Muscle layer of colon (tissue), 2 donors: ENCODE measurements around the gene ZDHHC11B.
"Not testable (repeated sequence)": the region's sequence is repeated elsewhere in the genome, so short reads cannot be mapped to it uniquely, and the experiment has no call there.

ENCODE experiments used
- H3K27ac ChIP-seq: one replicate; pipeline ENCODE4 v1.7.0; 2013; ENCODE audit warnings: low read depth, mild to moderate bottlenecking, low read length, moderate library complexity
- H3K27me3 ChIP-seq, 2 donors: one replicate each; pipeline ENCODE4 v1.7.0; 2013; ENCODE audit warnings: low read length in 2 of 2, mild to moderate bottlenecking in 2 of 2; ENCODE audit not compliant: insufficient read depth in 2 of 2, control insufficient read depth in 1 of 2
- H3K36me3 ChIP-seq: one replicate; pipeline ENCODE4 v1.7.0; 2013; ENCODE audit warnings: mild to moderate bottlenecking, low read length; ENCODE audit not compliant: insufficient read depth
- H3K4me1 ChIP-seq: one replicate; pipeline ENCODE4 v1.7.0; 2013; ENCODE audit warnings: mild to moderate bottlenecking, low read length; ENCODE audit not compliant: insufficient read depth
- H3K4me3 ChIP-seq, 2 donors: one replicate each; pipeline ENCODE4 v1.7.0; 2013; ENCODE audit warnings: low read length in 2 of 2, low read depth in 1 of 2, mild to moderate bottlenecking in 1 of 2, moderate library complexity in 1 of 2
- H3K9ac ChIP-seq: one replicate; pipeline ENCODE4 v1.7.0; 2013; ENCODE audit warnings: low read length
- H3K9me3 ChIP-seq: one replicate; pipeline ENCODE4 v1.7.0; 2013; ENCODE audit warnings: mild to moderate bottlenecking, low read length
- donor health status: abdominal sarcoma.
- donor health status: Adenocarcinoma of cecum.

ZDHHC11B gene

GRCh38 chr5:784428-785177 is at the start of gene ZDHHC11B:
ZDHHC11B (minus strand) TSS chr5:784729; CDS start chr5:766919, 17,810 bp downstream.
- H3K27ac ChIP-seq, H3K27me3 ChIP-seq, H3K36me3 ChIP-seq, H3K9ac ChIP-seq, H3K9me3 ChIP-seq, H3K4me1 ChIP-seq: not testable (repeated sequence)
- peak within 1 kb of the TSS; percentile 47 to 62 for H3K4me3 ChIP-seq

- not testable (repeated sequence) for H3K27me3 ChIP-seq, H3K4me1 ChIP-seq, H3K9me3 ChIP-seq, H3K27ac ChIP-seq, H3K36me3 ChIP-seq, H3K9ac ChIP-seq, H3K4me3 ChIP-seq
Observed at GRCh38 chr5:834013-834412, 49.5 kb upstream of the ZDHHC11B start.

- not testable (repeated sequence) for H3K4me1 ChIP-seq, H3K9me3 ChIP-seq
Observed at GRCh38 chr5:828194-828593, 43.7 kb upstream of the ZDHHC11B start.

GRCh38 chr5:825544-825943 is 41.0 kb upstream of the ZDHHC11B start:
- H3K27ac ChIP-seq, H3K9me3 ChIP-seq, H3K4me1 ChIP-seq, H3K4me3 ChIP-seq, H3K36me3 ChIP-seq, H3K27me3 ChIP-seq, H3K9ac ChIP-seq: not testable (repeated sequence)

More at GRCh38 chr5:828194-828593, 43.7 kb upstream of the ZDHHC11B start:
- H3K9ac ChIP-seq, H3K36me3 ChIP-seq, H3K27ac ChIP-seq, H3K4me3 ChIP-seq, H3K27me3 ChIP-seq: not testable (repeated sequence)

GRCh38 chr5:821504-821903 is 37.0 kb upstream of the ZDHHC11B start:
- no peaks in the 10 kb centered on the region for H3K27me3 ChIP-seq

GRCh38 chr5:820245-820644 is 35.7 kb upstream of the ZDHHC11B start:
- Histone ChIP-seq H3K9me3 (no peaks in the 10 kb centered on the region), H3K9ac (no peak overlapping the region), H3K36me3 (no peaks in the 10 kb centered on the region), H3K27me3 (no peaks in the 10 kb centered on the region), H3K4me3 (no peak overlapping the region), H3K27ac (no peak overlapping the region), H3K4me1 (no peaks in the 10 kb centered on the region)

More at GRCh38 chr5:821504-821903, 37.0 kb upstream of the ZDHHC11B start:
- Histone ChIP-seq H3K4me1 (no peaks in the 10 kb centered on the region), H3K4me3 (no peak overlapping the region), H3K9ac (no peak overlapping the region), H3K9me3 (no peaks in the 10 kb centered on the region), H3K36me3 (no peaks in the 10 kb centered on the region), H3K27ac (no peak overlapping the region)

GRCh38 chr5:819078-819477 is 34.5 kb upstream of the ZDHHC11B start:
- Histone ChIP-seq H3K36me3 (no peaks in the 10 kb centered on the region), H3K4me1 (no peaks in the 10 kb centered on the region), H3K9ac (no peak overlapping the region), H3K9me3 (no peaks in the 10 kb centered on the region), H3K4me3 (no peak overlapping the region), H3K27ac (no peak overlapping the region), H3K27me3 (no peaks in the 10 kb centered on the region)

GRCh38 chr5:816176-816575 is 31.6 kb upstream of the ZDHHC11B start:
- no peak overlapping the region for H3K27ac ChIP-seq
- no peaks in the 10 kb centered on the region for H3K36me3 ChIP-seq
- H3K27me3 ChIP-seq, result no peaks in the 10 kb centered on the region
- H3K9me3 ChIP-seq, result no peaks in the 10 kb centered on the region
- no peak overlapping the region for H3K9ac ChIP-seq
- H3K4me1 ChIP-seq, result no peaks in the 10 kb centered on the region
- no peak overlapping the region for H3K4me3 ChIP-seq

GRCh38 chr5:815449-815848 is 30.9 kb upstream of the ZDHHC11B start:
- H3K27ac ChIP-seq, result no peak overlapping the region
- H3K4me3 ChIP-seq, result no peak overlapping the region
- no peaks in the 10 kb centered on the region for H3K27me3 ChIP-seq
- H3K36me3 ChIP-seq, result no peaks in the 10 kb centered on the region
- no peak overlapping the region for H3K9ac ChIP-seq
- H3K9me3 ChIP-seq, result no peaks in the 10 kb centered on the region
- no peaks in the 10 kb centered on the region for H3K4me1 ChIP-seq

- not testable (repeated sequence) for H3K4me1 ChIP-seq, H3K27me3 ChIP-seq, H3K36me3 ChIP-seq, H3K9me3 ChIP-seq, H3K4me3 ChIP-seq, H3K27ac ChIP-seq, H3K9ac ChIP-seq
Observed at GRCh38 chr5:813575-813974, 29.0 kb upstream of the ZDHHC11B start.

- not testable (repeated sequence) for H3K27ac ChIP-seq, H3K9me3 ChIP-seq, H3K27me3 ChIP-seq, H3K4me3 ChIP-seq, H3K4me1 ChIP-seq, H3K36me3 ChIP-seq, H3K9ac ChIP-seq
Observed at GRCh38 chr5:811384-811783, 26.9 kb upstream of the ZDHHC11B start.

GRCh38 chr5:807719-808514 is 23.4 kb upstream of the ZDHHC11B start:
- H3K27me3 ChIP-seq, H3K9me3 ChIP-seq, H3K9ac ChIP-seq, H3K4me3 ChIP-seq, H3K4me1 ChIP-seq, H3K27ac ChIP-seq, H3K36me3 ChIP-seq: not testable (repeated sequence)
